ENCODE data around the gene OGFR. TPM values are rescaled to one million over a fixed set of nuclear protein-coding genes. Genes with fewer than 3 reads are reported as not detected.

The OGFR gene
- total RNA-seq, 1 experiment from 2014 or later = 80.1 TPM

DNA sequence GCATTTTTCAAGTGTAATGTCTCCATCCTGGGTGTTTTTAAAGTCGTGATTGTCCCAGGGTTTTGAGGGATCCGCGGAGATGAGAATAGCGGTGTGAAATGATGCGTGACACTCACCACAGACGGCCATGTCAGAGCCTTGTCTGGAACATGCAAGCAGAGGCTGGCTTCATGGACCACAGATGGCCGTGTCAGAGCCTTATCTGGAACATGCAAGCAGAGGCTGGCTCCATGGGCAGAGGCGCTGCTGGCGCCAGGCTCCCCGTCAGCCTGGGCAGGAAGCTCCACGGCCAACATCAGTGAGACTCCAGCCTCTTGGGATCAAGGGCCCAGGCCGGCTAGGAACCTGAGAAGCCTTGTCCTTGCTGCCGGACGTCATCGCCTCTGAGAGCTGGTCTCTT is 16.0 kb upstream of the OGFR start:
- peaks cover 25% of the 10 kb centered on the region for H3K4me1 Mint-ChIP-seq (ENCODE audit: low read depth, unreplicated experiment)
- CTCF ChIA-PET = interaction anchor here (0.7 to 1.1 kb wide), 3 partner anchors 37 to 911 kb away, joined by 3 read pairs; no protein-coding TSS in a partner anchor
- no peak overlapping the region for H3K4me3 Mint-ChIP-seq (ENCODE audit: low read depth, unreplicated experiment)
- peaks cover 8% of the 10 kb centered on the region for H3K36me3 Mint-ChIP-seq (ENCODE audit: insufficient read depth, unreplicated experiment)
- no peak for DNase-seq
- BruUV-seq (replicated peaks) = no TSS peak
- intact Hi-C loops (cut with micrococcal nuclease; ENCODE audit: unreplicated experiment) = no loop called here
- H3K27ac Mint-ChIP-seq (ENCODE audit: unreplicated experiment) = no peak overlapping the region
- no peaks in the 10 kb centered on the region for H3K9me3 Mint-ChIP-seq (ENCODE audit: low read depth, unreplicated experiment)
- H3K27me3 Mint-ChIP-seq (ENCODE audit: unreplicated experiment) = peaks cover 44% of the 10 kb centered on the region
- no peak for TF ChIP-seq CTCF (IDR thresholded peaks at IDR 0.05; ENCODE audit: unreplicated experiment)

DNA sequence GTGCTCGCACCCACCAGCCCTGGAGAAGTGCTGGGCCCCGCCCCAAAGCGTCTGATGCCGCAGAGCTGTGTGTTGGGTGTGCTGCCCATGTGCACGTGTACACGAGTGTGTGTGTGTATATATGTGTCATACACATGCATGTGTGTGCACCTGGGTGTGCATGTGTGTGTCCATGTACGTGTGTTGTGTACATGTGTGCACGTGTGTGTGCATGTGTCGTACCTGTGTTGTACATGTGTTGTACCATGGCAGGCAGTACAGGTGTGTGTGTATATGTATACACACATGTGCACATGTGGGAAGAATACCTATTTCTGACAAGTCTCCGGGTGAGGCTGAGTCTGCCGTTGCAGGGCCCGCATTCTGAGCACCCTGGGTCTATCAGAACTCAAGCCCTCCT is 14.6 kb upstream of the OGFR start:
- CTCF ChIA-PET = interaction anchor here (0.7 to 0.9 kb wide), 2 partner anchors 87 to 411 kb away, joined by 3 read pairs; no protein-coding TSS in a partner anchor
- H3K4me1 Mint-ChIP-seq (ENCODE audit: low read depth, unreplicated experiment) = peaks cover 27% of the 10 kb centered on the region
- H3K9me3 Mint-ChIP-seq (ENCODE audit: low read depth, unreplicated experiment) = no peaks in the 10 kb centered on the region
- no peak for TF ChIP-seq CTCF (IDR thresholded peaks at IDR 0.05; ENCODE audit: unreplicated experiment)
- H3K27ac Mint-ChIP-seq (ENCODE audit: unreplicated experiment) = no peak overlapping the region
- BruUV-seq (replicated peaks) = no TSS peak
- DNase-seq = no peak
- intact Hi-C loops (cut with micrococcal nuclease; ENCODE audit: unreplicated experiment) = loop anchor here (2.0 to 5.0 kb wide), 3 partner anchors 103 to 288 kb away; no protein-coding TSS in a partner anchor
- peaks cover 22% of the 10 kb centered on the region for H3K36me3 Mint-ChIP-seq (ENCODE audit: insufficient read depth, unreplicated experiment)
- no peak overlapping the region for H3K4me3 Mint-ChIP-seq (ENCODE audit: low read depth, unreplicated experiment)
- H3K27me3 Mint-ChIP-seq (ENCODE audit: unreplicated experiment) = peaks cover 44% of the 10 kb centered on the region

DNA sequence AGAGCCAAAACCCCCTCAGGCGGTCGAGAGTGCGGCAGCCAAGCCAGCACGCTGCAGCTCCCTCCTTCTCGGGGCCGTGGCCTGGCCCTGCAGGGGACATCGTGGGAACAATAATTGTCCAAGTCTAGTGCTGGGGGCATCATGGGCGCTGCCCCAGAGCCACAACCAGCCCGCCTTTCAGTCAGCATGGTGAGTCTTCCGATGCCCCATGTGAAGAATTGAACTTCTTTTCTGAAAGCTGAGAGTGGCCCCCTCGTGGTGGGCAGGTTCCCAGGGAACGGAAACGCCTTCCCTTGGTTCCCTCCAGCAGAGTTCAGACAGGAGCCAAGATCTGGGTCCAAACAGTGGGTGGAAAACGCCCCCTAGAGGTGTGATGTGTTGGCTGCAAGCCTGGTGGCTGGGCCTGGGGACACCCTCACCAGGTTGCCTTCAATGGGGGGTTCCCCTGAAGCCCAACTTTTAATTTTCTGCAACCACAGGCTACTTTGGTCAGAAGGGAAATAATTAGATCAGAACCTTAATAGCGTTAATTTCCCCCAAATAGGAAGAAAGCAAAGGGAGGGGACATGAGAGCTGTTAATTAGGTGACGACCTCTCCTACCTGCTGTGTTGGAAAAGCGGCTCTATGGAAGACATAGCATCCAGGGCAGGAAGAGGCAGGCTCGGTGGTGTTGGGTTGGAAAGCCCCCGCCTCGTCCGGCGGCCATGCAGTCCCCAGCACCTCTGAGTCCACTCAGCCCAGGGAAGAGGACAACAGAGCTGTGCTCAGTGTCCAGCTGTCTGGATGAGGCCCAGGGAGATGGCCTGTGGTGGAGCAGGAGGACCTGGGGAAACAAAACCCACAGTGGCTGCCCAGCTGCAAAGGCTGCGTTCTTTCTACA is 13.1 kb upstream of the OGFR start:
- Mint-ChIP-seq H3K4me1 (ENCODE audit: low read depth, unreplicated experiment) (peaks cover 27% of the 10 kb centered on the region), H3K9me3 (ENCODE audit: low read depth, unreplicated experiment) (no peaks in the 10 kb centered on the region), H3K36me3 (ENCODE audit: insufficient read depth, unreplicated experiment) (peaks cover 36% of the 10 kb centered on the region), H3K4me3 (ENCODE audit: low read depth, unreplicated experiment) (no peak overlapping the region), H3K27me3 (ENCODE audit: unreplicated experiment) (peaks cover 40% of the 10 kb centered on the region), H3K27ac (ENCODE audit: unreplicated experiment) (no peak overlapping the region)
- no TSS peak for BruUV-seq (replicated peaks)
- intact Hi-C loops (cut with micrococcal nuclease; ENCODE audit: unreplicated experiment) = loop anchor here (1.0 to 5.0 kb wide), 5 partner anchors 88 to 289 kb away; no protein-coding TSS in a partner anchor
- TF ChIP-seq CTCF (IDR thresholded peaks at IDR 0.05; ENCODE audit: unreplicated experiment) = peak; percentile 99
- peak; percentile 96 for DNase-seq
- CTCF ChIA-PET = interaction anchor here (0.7 to 2.2 kb wide), 19 partner anchors 17 to 310 kb away, joined by 3 to 28 read pairs (median 5); no protein-coding TSS in a partner anchor

- no TSS peak for BruUV-seq (replicated peaks)
- Mint-ChIP-seq H3K27ac (ENCODE audit: unreplicated experiment) (no peak overlapping the region), H3K27me3 (ENCODE audit: unreplicated experiment) (peaks cover 32% of the 10 kb centered on the region), H3K36me3 (ENCODE audit: insufficient read depth, unreplicated experiment) (peaks cover 42% of the 10 kb centered on the region), H3K9me3 (ENCODE audit: low read depth, unreplicated experiment) (no peaks in the 10 kb centered on the region), H3K4me3 (ENCODE audit: low read depth, unreplicated experiment) (no peak overlapping the region), H3K4me1 (ENCODE audit: low read depth, unreplicated experiment) (peaks cover 29% of the 10 kb centered on the region)
- peak; percentile 36 for DNase-seq
- intact Hi-C loops (cut with micrococcal nuclease; ENCODE audit: unreplicated experiment) = loop anchor here (5.0 kb wide), 2 partner anchors 105 to 290 kb away; no protein-coding TSS in a partner anchor
- no peak for TF ChIP-seq CTCF (IDR thresholded peaks at IDR 0.05; ENCODE audit: unreplicated experiment)
- CTCF ChIA-PET = interaction anchor here (0.6 to 2.2 kb wide), 17 partner anchors 16 to 311 kb away, joined by 3 to 28 read pairs (median 5); no protein-coding TSS in a partner anchor
These were observed 12.3 kb upstream of the OGFR start for GRCh38 chr20:62792182-62792939.

Data from Calu3 (cell line).